Tibial nerve (tissue), 4 donors: ENCODE results near the gene CAV1. TPM values are rescaled to one million over a fixed set of nuclear protein-coding genes. Genes with fewer than 3 reads are reported as not detected.

Experiments used
- DNase-seq, 2 donors: peaks; one replicate each; pipeline ENCODE4 v3.0.0-alpha.2; 2019; ENCODE audit warnings: low spot score in 2 of 2
- H3K27ac ChIP-seq, 4 donors: fragments of 200-600 bp; sonication (generic) in 3 of 4; one replicate each; pipeline ENCODE4 v1.5.1; 2017 to 2019; ENCODE audit warnings: mild to moderate bottlenecking in 1 of 4
- H3K27me3 ChIP-seq, 2 donors: fragments of 200-600 bp; sonication (generic) in 1 of 2; one replicate each; pipeline versions ENCODE4 v1.5.1 to v1.6.0; 2017 to 2019
- H3K36me3 ChIP-seq, 3 donors: fragments of 200-600 bp; sonication (generic); one replicate each; pipeline ENCODE4 v1.5.1; 2018 to 2019
- H3K4me1 ChIP-seq, 4 donors: fragments of 200-600 bp; sonication (generic) in 3 of 4; one replicate each; pipeline ENCODE4 v1.5.1; 2017 to 2019
- H3K4me3 ChIP-seq, 4 donors: fragments of 200-600 bp; sonication (generic) in 3 of 4; one replicate each; pipeline ENCODE4 v1.5.1; 2017 to 2019; ENCODE audit warnings: mild to moderate bottlenecking in 1 of 4, moderate library complexity in 1 of 4
- H3K9me3 ChIP-seq, 4 donors: fragments of 200-600 bp; sonication (generic) in 3 of 4; one replicate each; pipeline ENCODE4 v1.5.1; 2017 to 2019
- EP300 ChIP-seq, 2 donors: sonication (generic); formaldehyde crosslinking; IDR thresholded peaks; one replicate each; pipeline ENCODE4 v1.6.1; 2017; ENCODE audit warnings: antibody characterized with exemption in 2 of 2, mild to moderate bottlenecking in 1 of 2
- POLR2A ChIP-seq, 2 donors: fragments of 450-650 bp; IDR thresholded peaks; one replicate each; pipeline ENCODE4 v1.6.1; 2017; ENCODE audit warnings: antibody characterized with exemption in 2 of 2, mild to moderate bottlenecking in 2 of 2, moderate library complexity in 2 of 2
- WGBS, 2 donors: methylation state at CpG; one replicate each; pipeline ENCODE4 v1.1.5; 2018; 5-methylcytosine and 5-hydroxymethylcytosine counted together
- small RNA-seq: library from RNA; depleted of rRNA; stranded (forward); fragments of <200 nt; gene quantifications from one replicate; pipeline ENCODE3, GENCODE V24; 2016
- total RNA-seq, 4 donors: library from RNA; depleted of rRNA; stranded (reverse); fragments of >200 nt; gene quantifications; one replicate each; pipeline ENCODE4 v1.1.0, GENCODE V29; 2016
- TF ChIP-seq, protein P1 (sequence below), 5 experiments: fragments of 200-600 bp in 3 of 5; fragments of 450-650 bp in 2 of 5; sonication (generic) in 3 of 5; IDR thresholded peaks; one replicate each; pipeline ENCODE4 v1.5.1; 2016 to 2019; ENCODE audit warnings: antibody characterized with exemption in 5 of 5, mild to moderate bottlenecking in 3 of 5, moderate library complexity in 2 of 5

CAV1 gene
- total RNA-seq, 4 donors from 2014 or later = 196 to 375 (median 312) TPM

DNA sequence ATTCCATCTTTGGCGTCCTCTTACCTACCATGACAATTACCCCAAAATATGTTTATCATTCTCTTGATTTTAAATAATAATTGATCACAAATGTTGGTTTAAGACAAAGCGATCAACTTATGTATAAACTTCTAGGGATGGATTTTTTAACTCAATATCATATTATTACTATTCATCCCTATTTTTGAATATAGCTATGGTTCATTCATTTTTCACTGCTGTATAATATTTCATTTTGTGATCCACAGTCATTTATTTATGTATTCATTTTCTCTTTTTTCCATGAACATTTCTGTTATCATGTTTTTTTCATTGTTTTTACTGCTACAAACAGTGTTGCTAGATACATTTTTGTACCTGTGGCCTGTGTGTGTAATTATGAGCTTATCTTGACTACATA, 85.9 kb downstream of the CAV1 start:
- TF ChIP-seq, protein P1, sequence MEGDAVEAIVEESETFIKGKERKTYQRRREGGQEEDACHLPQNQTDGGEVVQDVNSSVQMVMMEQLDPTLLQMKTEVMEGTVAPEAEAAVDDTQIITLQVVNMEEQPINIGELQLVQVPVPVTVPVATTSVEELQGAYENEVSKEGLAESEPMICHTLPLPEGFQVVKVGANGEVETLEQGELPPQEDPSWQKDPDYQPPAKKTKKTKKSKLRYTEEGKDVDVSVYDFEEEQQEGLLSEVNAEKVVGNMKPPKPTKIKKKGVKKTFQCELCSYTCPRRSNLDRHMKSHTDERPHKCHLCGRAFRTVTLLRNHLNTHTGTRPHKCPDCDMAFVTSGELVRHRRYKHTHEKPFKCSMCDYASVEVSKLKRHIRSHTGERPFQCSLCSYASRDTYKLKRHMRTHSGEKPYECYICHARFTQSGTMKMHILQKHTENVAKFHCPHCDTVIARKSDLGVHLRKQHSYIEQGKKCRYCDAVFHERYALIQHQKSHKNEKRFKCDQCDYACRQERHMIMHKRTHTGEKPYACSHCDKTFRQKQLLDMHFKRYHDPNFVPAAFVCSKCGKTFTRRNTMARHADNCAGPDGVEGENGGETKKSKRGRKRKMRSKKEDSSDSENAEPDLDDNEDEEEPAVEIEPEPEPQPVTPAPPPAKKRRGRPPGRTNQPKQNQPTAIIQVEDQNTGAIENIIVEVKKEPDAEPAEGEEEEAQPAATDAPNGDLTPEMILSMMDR (IDR thresholded peaks at IDR 0.05) = no peak
- no peak for TF ChIP-seq POLR2A (IDR thresholded peaks at IDR 0.05)
- no peak for TF ChIP-seq EP300 (IDR thresholded peaks at IDR 0.05)
- Histone ChIP-seq H3K36me3 (no peaks in the 10 kb centered on the region), H3K4me3 (no peak overlapping the region), H3K27me3 (no peaks in the 10 kb centered on the region), H3K27ac (no peak overlapping the region), H3K9me3 (no peaks in the 10 kb centered on the region), H3K4me1 (peaks cover 0 to 11% (median 0%) of the 10 kb centered on the region in 4 donors)
- WGBS, 2 donors = 92 to 95% methylated on average over 2 of the region's 2 CpGs
- DNase-seq = no peak

Small RNAs within 50 kb of the gene (small RNA-seq; reads per million reads assigned to genes)
- not detected for gene AC006159.2

Other genes with a start within 250 kb of the CAV1 start
- 100 to 1,000 TPM in 3 of 4 donors, 10 to 100 TPM in 1; 86.4 to 172 (median 132) TPM for gene CAV2, start 25.3 kb upstream of the CAV1 start, total RNA-seq
- gene MET, start 147.2 kb downstream of the CAV1 start, total RNA-seq = 10 to 100 TPM; 22.6 to 49.8 (median 37.1) TPM